A673 (cell line): Measurements from ENCODE around the gene LCLAT1. TPM values are rescaled to one million over a fixed set of nuclear protein-coding genes. Genes with fewer than 3 reads are reported as not detected.

Experiments
- BruUV-seq: library from RNA; stranded (reverse); fragments of 400-500 nt; replicated peaks from 2 replicates; lab custom pipeline; 2021; lab: Mats Ljungman, UMichigan
- CTCF ChIA-PET: fragments of 300-600 bp; sonication (Branson Sonifier 250); formaldehyde crosslinking; loops from one replicate; lab custom pipeline; 2022; ENCODE audit warnings: antibody characterized with exemption; lab: Charles Lee
- POLR2A ChIA-PET: fragments of 300-600 bp; sonication (Branson Sonifier 250); formaldehyde crosslinking; loops from one replicate; lab custom pipeline; 2022; ENCODE audit warnings: antibody characterized with exemption; ENCODE audit not compliant: low non-redundant PET; lab: Charles Lee
- DNase-seq: peaks from one replicate; pipeline ENCODE4 v3.0.0-alpha.2; 2015; ENCODE audit warnings: low spot score
- H3K27ac ChIP-seq: fragments of 200-600 bp; sonication (generic); 2 replicates; pipeline ENCODE4 v1.5.1; 2016; ENCODE audit warnings: mixed run types, low read depth, mild to moderate bottlenecking, mixed read lengths, antibody characterized with exemption, low read length; ENCODE audit not compliant: poor library complexity, severe bottlenecking
- H3K27me3 ChIP-seq: fragments of 200-600 bp; sonication (generic); replicated peaks from 2 replicates; pipeline ENCODE4 v1.6.1; 2017; ENCODE audit warnings: mixed run types, low read depth, mild to moderate bottlenecking, mixed read lengths, antibody characterized with exemption, low read length; ENCODE audit not compliant: insufficient read depth, poor library complexity
- H3K36me3 ChIP-seq: fragments of 200-600 bp; sonication (generic); 2 replicates; pipeline ENCODE4 v1.6.1; 2016; ENCODE audit warnings: mixed run types, mild to moderate bottlenecking, mixed read lengths, antibody characterized with exemption, low read length; ENCODE audit not compliant: insufficient read depth, poor library complexity, severe bottlenecking
- H3K4me1 ChIP-seq: fragments of 200-600 bp; sonication (generic); 2 replicates; pipeline ENCODE4 v1.6.1; 2017; ENCODE audit warnings: mixed run types, mild to moderate bottlenecking, mixed read lengths, antibody characterized with exemption, low read length; ENCODE audit not compliant: insufficient read depth, poor library complexity, severe bottlenecking
- H3K4me3 ChIP-seq: fragments of 200-600 bp; sonication (generic); 2 replicates; pipeline ENCODE4 v1.5.1; 2016; ENCODE audit warnings: low read depth, mixed run types, mild to moderate bottlenecking, mixed read lengths, low read length; ENCODE audit not compliant: poor library complexity, severe bottlenecking
- H3K9me3 ChIP-seq: fragments of 200-600 bp; sonication (generic); 2 replicates; pipeline ENCODE4 v1.6.1; 2016; ENCODE audit warnings: mixed run types, low read depth, mild to moderate bottlenecking, mixed read lengths, antibody characterized with exemption, low read length; ENCODE audit not compliant: poor library complexity, severe bottlenecking
- EZH2 ChIP-seq: fragments of 200-600 bp; sonication (generic); IDR thresholded peaks from 2 replicates; pipeline ENCODE4 v1.6.1; 2017; ENCODE audit warnings: borderline replicate concordance, low read depth, mild to moderate bottlenecking, mixed read lengths, antibody characterized with exemption, low read length; ENCODE audit not compliant: poor library complexity, severe bottlenecking
- intact Hi-C: fragments of 100-400 bp; cut with micrococcal nuclease; formaldehyde crosslinking; loops from one replicate; pipeline ENCODE4 v1.10.0; 2022; ENCODE audit not compliant: unreplicated experiment
- total RNA-seq: library from RNA; stranded (reverse); gene quantifications from 2 replicates; pipeline ENCODE4 v1.2.3, GENCODE V29; 2021
- TF ChIP-seq, protein P1 (sequence below): fragments of 300-800, 200-600 bp; sonication (generic); conservative IDR thresholded peaks from 2 replicates; pipeline ENCODE4 v1.5.1; 2017; ENCODE audit warnings: low read depth, mild to moderate bottlenecking, antibody characterized with exemption, low read length, moderate library complexity, mixed read lengths

LCLAT1 gene
- total RNA-seq, 1 experiment from 2014 or later, result 35.3 TPM

DNA sequence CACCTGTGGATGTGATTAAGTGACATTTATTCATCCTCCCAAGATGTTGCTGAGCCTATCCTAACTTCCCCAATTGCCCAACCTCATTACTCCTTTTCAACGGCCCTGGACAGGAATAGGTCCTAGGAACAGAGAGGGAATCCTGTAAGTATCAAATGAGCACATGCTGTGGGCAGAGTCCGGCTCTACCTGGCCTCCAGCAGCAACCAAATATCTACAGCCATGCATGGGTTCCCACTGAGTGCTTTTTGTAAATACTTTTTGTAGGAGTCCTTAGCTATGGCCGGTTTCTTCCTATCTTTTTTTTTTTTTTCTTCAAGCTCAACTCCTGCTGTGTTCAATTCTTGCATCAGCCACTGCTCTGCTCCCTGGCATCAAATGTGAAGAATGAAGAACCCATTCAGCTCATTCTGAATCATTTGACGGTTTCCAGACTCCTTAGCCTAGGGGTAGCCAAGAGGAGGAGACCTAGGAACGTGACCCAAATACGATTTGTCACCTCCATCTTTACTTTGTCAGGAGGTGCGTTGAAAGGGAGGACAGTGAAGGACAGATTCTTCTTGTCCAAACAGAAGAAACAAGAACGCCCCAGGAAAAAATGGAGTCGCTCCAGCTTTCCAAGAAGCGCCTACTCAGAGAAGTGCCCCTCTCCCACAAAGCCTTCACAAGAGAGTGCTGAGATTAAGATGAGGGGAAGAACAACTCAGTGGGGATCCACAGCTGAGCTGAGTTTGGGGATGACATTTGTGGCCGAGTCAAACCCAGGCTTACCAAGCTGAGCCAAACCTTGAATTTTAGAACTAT, 46.7 kb upstream of the LCLAT1 start:
- POLR2A ChIA-PET, result interaction anchor here (0.6 kb wide), 1 partner anchor 221 kb away, joined by 3 read pairs; no protein-coding TSS in a partner anchor
- no peaks in the 10 kb centered on the region for H3K4me1 ChIP-seq
- BruUV-seq, result no TSS peak
- CTCF ChIA-PET, result interaction anchor here (0.9 kb wide), 1 partner anchor 235 kb away, joined by 5 read pairs; no protein-coding TSS in a partner anchor
- no peaks in the 10 kb centered on the region for H3K36me3 ChIP-seq
- H3K27me3 ChIP-seq, result no peaks in the 10 kb centered on the region
- DNase-seq, result peak; percentile 15
- intact Hi-C loops, result no loop called here
- no peak overlapping the region for H3K4me3 ChIP-seq
- no peak for TF ChIP-seq EZH2
- TF ChIP-seq, protein P1, sequence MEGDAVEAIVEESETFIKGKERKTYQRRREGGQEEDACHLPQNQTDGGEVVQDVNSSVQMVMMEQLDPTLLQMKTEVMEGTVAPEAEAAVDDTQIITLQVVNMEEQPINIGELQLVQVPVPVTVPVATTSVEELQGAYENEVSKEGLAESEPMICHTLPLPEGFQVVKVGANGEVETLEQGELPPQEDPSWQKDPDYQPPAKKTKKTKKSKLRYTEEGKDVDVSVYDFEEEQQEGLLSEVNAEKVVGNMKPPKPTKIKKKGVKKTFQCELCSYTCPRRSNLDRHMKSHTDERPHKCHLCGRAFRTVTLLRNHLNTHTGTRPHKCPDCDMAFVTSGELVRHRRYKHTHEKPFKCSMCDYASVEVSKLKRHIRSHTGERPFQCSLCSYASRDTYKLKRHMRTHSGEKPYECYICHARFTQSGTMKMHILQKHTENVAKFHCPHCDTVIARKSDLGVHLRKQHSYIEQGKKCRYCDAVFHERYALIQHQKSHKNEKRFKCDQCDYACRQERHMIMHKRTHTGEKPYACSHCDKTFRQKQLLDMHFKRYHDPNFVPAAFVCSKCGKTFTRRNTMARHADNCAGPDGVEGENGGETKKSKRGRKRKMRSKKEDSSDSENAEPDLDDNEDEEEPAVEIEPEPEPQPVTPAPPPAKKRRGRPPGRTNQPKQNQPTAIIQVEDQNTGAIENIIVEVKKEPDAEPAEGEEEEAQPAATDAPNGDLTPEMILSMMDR, result no peak
- H3K9me3 ChIP-seq, result no peaks in the 10 kb centered on the region
- no peak overlapping the region for H3K27ac ChIP-seq

DNA sequence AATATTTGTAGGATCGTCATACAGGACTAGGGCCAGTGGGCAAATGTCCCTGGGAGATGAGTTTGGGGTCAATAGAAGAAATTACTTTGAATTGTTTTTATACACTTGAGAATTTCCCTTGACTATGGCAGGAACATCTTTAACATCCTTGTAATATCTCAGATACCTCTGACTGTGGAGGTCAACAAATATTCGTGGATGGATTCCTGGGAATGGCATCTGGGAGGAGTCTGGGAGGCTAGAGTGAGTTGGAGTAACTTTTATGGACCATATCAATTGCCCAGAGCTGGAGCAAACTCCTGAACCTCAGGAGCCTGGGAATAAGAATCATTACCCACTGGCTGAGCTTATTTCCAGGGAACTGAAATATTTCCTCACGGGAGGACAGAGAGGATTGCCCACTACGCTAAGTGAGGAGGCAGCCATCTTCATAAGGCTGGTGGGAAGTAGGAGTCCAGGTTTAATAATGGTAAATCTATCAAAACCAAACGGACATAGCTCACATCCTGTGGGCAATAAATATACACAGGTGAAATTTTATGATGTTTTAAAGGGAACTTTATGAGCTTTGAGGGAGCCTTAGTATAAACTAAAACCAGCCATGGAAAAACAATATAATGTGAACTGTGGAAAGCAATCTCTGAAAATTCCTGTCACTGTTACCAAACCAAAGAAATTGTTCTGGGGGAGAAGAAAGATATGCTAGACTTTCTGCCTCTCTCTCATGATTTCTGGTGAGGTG, 44.4 kb upstream of the LCLAT1 start:
- POLR2A ChIA-PET, result no interaction called here
- CTCF ChIA-PET, result no interaction called here
- Histone ChIP-seq H3K9me3 (no peaks in the 10 kb centered on the region), H3K36me3 (no peaks in the 10 kb centered on the region), H3K4me1 (no peaks in the 10 kb centered on the region), H3K4me3 (no peak overlapping the region), H3K27me3 (no peaks in the 10 kb centered on the region), H3K27ac (no peak overlapping the region)
- BruUV-seq, result no TSS peak
- DNase-seq, result no peak
- no peak for TF ChIP-seq EZH2
- TF ChIP-seq, protein P1, result no peak
- intact Hi-C loops, result no loop called here

DNA sequence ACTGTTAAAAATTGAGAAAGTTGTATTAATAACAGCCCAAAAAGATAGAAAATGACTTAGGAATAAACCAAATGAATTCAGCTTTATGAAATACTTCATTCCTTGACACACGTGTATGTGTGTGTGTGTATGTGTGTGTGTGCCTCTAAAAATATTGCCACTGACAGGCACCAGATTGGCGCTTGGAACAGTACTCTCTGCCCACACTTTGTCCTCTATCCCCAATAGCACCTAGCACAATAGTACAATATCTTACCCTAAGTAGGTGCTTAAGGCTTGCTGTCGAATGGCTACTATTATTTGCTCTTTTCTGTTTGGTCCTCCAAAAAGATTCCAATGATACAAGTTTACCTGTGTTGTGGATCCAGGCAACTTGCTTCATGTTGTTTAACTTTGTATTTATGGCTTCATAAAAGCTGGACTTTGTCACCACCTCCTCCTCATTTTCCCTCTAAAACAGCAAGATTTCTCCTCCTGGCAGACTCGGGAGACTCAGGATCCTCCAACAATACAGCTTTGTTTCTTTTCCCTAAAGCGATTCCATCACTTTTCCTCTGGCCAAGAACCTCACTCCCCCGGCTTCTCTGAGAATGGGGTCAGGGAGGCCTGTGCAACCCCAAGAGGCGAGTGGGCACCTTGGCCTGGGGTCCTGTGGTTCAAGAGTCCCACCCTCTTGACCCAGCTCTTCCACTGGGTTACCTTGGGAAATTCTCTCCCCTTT, 43.3 kb upstream of the LCLAT1 start:
- H3K9me3 ChIP-seq, result no peaks in the 10 kb centered on the region
- H3K4me1 ChIP-seq, result no peaks in the 10 kb centered on the region
- ChIA-PET CTCF (no interaction called here), POLR2A (no interaction called here)
- H3K27me3 ChIP-seq, result no peaks in the 10 kb centered on the region
- no peaks in the 10 kb centered on the region for H3K36me3 ChIP-seq
- intact Hi-C loops, result no loop called here
- no peak overlapping the region for H3K27ac ChIP-seq
- no peak for DNase-seq
- no peak overlapping the region for H3K4me3 ChIP-seq
- no TSS peak for BruUV-seq
- TF ChIP-seq, protein P1, result no peak
- TF ChIP-seq EZH2, result no peak
